ENCODE results near the gene FPR3.

DNA sequence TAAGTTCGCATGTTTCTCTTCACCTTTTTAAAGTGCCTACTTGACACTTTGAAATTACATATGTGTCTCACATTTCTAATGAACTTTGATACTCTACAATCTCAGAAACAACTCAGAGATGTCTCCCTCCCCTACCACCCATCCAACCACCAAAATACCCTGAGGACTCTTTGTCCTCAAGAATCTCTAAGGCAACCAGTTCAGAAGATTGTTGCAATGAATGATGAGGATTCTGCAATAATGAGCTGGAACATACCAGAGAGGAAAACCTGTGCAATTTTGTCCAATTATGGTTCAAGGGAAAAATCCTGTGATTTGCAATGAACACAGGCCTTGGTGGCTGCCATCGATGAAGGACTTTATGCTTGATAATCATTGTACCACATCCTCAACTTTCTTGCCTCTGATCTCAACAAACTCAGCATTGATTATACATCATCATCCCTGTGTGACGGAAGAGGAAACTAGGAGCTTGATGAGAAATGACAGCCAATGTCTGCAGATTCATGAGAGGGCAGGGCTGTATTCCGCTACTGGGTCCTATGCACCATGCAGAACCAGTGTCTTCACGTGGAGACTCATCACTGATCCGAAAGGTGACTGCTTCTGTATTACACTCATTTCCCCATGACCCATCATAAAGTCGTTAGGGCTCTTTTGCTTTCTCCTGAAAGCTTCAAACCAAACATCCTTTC, 44.4 kb upstream of the FPR3 start:
- TF ChIP-seq GATA2 (IDR thresholded peaks at IDR 0.05; ENCODE audit: low read depth, low read length) (no peak), GATA3 (IDR thresholded peaks at IDR 0.05; ENCODE audit: low read depth, low read length) (no peak)
